ENCODE results near the gene DACH1.

The DACH1 gene

GRCh38 chr13:71474936-71475335 lies 392.1 kb downstream of the DACH1 start:
- DNase-seq, result no peak

DNA sequence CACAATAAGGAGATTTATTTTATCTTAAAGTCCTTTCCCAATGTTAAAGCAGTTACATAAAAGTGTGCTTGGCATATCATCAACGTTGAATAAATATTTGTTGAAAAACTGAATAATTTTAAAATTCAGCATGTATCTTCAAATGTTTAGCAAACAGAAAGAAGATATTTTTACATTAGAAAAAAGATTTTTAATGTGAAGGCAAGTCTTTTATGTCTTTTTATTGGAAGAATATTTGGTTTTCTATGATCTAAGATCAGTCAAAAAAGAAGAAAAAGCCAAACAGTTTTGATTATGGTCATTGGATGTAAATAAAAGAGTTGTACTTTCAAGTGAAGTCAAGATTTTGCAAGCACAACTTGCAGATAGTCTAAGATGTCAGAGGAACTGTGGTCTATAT lies 397.4 kb downstream of the DACH1 start:
- no peak for DNase-seq

DNA sequence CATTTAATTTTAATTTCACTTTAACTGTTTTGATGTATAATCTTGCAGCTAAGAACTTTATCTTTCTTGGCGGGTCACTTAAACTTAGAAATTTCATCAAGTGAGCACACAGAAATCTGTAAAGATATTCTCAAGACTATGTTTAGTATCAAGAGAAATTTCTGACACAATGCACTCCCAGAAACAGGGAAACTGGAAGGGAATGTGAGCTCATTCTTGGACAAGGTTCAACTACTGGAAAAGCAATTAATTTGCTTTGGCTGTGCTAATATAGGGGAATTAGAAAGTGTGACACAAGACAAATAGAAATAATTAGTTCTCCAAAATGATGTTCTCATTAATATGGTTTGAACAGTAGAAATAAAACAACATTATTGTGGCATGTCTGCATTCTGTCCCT lies 402.3 kb downstream of the DACH1 start:
- no peak for DNase-seq

DNA sequence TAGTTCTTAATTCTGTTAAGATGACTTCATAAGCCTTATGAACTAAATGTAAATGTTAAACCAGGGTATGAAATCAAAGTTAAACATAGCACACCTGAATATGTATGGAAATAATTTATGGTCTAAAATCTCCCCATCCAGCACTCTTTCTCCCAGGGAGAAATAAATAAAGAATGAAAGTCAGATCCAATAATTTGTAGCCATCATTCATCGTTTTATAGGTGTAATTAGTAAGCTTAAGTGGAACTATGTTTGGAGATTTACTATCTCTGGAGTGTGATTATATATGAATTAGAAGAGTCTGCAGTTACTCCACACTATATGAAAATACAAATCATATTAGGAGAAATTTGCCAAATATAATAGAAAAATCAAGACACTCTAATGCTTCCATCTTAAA lies 405.1 kb downstream of the DACH1 start:
- DNase-seq, result no peak

- no peak for DNase-seq
Observed at GRCh38 chr13:71460211-71460610, 406.8 kb downstream of the DACH1 start.

DNA sequence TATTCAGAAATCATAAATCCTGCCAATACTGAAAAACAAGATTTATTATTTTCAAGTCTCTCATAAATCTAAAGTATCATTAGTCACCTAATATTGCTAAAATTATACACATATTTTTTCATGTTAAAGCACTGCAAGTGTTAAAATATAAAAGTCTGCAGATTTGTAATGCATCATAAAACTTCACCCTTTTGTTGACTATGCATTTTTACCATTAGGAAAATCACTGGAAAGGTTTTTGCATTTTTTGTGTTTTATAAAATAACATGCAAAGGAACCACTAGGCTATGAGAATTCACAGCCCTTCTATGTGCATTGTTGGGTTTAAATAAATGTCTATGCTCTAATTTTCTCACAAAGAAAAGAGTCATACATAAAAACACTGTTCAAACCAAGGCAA lies 407.3 kb downstream of the DACH1 start:
- no peak for DNase-seq

DNA sequence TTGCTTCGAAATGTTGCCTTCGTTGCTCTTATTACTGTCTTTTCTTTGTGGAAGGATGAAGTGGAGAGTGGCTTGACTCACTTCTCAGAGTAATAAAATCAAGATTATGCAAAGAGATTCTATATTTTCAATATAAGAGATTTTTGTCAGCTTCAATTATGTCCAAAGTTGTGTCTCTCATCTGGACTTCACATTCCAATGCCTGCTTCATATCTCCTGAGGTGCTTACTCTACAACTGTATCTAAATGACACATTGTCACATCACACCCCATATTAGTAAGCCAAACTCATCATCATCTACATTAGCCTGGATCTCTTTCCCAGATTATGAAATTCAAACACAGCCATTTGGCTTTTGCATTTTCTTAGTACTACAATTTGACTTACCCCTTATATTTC lies 409.4 kb downstream of the DACH1 start:
- no peak for DNase-seq

- DNase-seq, result no peak
Observed at GRCh38 chr13:71456136-71456535, 410.9 kb downstream of the DACH1 start.

DNA sequence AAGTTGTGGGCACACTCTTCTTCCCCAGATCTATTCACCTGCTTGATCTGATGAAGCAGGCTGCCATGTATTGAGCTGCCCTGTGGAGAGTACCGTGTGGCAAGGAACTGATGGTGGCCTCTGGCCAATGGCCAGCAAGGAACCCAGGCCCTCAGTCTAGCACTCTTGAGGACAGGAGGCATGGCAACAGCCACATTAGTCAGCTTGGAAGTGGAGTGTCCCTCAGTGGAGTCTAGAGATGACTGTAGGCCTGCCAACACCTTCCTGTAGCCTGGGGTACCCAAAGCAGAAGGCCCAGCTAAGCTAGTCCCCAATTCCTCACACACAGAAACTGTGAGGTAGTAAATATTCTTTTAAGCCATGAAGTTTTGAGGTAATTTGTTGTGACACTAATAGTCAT lies 412.5 kb downstream of the DACH1 start:
- no peak for DNase-seq

DNA sequence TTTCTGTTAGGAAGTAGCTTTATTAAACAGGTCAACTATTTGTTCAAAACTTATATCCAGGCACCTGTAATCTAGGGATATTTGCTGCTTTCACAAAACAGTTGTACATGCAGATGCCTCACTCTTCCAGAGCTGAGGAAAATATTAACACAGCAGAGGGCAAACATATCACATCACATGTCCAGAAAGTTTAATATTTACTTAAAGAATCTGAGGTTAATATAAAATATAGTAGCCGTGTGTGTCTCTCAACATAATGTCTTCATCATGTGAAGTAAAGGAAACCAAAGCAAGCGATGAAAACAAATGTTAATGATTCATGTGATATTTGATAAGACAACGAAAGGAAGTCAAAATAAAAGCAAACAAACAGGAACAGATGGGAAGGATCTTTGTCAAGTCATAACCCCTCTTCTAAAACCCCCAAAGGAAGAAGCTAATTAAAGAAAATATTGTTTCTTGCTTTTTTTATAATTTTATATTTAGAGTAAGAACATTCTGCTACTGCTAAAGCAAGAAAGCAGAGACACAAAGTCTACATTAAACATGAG lies 418.8 kb downstream of the DACH1 start:
- DNase-seq, result no peak

GRCh38 chr13:71437704-71438103 lies 429.3 kb downstream of the DACH1 start:
- DNase-seq, result no peak

DNA sequence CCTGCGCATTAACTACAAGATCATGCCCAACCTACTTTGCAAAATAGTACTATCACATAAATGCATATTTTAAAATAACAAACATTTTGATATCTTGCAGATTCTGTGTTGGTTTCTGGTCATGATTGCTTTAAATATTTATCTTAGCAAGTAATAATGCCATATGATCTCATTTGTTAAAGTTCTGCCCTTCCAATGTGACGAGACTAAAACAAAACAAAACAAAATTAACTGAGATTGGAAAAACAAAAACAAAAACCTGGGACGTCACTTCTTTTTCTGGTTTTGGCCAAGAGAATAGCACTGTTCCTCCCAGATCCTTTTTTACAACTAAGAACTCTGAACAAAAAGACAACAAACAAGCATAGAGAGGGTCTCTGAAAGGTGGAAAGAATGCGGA lies 436.3 kb downstream of the DACH1 start:
- no peak for DNase-seq

- DNase-seq, result peak; percentile 0
Observed at GRCh38 chr13:71417205-71417604, 449.8 kb downstream of the DACH1 start.

DNA sequence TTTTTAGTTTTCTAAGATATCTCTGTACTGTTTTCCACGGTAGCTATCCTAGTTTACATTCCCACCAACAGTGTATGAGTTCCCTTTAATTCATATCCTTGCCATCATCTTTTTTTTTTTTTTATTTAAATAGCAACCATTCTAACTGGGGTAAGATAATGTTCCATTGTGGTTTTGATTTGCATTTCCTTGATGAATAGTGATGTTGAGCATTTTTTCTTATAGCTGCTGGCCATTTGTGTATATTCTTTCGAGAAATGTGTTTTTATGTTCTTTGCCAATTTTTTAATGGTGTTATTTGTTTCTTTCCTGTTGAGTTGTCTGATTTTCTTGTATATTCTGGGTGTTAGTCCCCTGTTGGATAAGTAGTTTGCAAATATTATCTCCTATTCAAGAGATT lies 454.8 kb downstream of the DACH1 start:
- no peak for DNase-seq

DNA sequence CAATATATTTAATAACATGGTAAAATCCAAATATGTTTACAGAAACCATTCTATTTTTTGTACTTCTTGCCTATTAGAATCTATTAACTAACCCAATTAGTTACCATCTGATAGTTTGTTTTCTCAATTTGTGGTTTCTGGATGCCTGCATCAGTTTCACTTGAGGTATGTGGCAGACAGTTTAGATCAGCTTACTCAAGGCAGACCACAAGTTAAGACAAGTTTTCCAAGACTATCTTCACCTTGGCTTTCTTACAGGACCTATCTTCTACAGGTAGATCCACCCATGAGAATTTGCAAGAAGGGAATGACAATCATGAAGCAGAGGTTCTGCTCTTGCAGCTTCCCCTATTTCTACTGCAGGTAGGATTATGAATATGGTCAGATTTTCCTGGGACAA lies 458.6 kb downstream of the DACH1 start:
- DNase-seq, result no peak

GRCh38 chr13:71399631-71400215 lies 467.3 kb downstream of the DACH1 start:
- DNase-seq, result no peak

- no peak for DNase-seq
Observed at GRCh38 chr13:71396149-71396548, 470.9 kb downstream of the DACH1 start.

GRCh38 chr13:71395053-71395452 lies 472.0 kb downstream of the DACH1 start:
- DNase-seq, result no peak

DNA sequence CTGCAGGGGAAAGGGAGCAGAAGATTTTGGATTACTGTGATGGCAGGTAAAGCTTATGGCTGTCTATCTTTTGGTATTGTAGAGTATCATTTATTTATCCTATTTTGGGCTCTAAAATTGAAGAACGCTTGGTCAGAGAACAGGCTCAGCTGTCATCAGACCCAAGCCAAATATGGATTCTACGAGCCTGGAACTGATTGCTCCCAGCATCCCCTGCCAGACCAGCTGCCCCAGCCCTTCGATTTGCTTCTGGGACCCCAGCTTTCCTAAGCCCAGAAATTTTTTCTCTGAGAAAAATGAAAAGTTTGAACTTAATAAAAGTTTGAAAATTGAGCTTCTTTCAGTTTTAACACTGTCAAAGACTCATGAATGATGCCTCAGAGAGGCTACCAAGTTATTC lies 472.8 kb downstream of the DACH1 start:
- no peak for DNase-seq
